Measurements from ENCODE around the gene TBC1D24.

DNA sequence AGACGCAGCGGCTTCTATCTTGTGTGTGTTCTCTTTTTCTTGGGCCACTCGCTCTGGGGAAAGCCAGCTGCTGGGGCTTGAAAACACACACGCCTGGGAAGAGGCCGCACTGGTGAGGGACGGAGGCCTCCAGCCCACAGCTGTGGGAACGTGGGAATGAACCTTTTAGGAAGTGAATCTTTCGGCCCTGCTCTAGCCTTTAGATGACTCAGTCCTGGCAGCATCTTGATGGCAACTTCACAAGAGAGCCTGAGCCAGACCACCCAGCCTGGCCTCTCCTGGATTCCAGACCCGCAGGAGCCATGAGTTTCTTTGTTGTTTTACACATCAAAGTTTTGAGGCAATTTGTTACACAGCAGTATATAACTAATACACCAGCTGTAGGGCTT, 60.7 kb downstream of the TBC1D24 start:
- TF ChIP-seq CTCF (IDR thresholded peaks at IDR 0.05) (no peak), POLR2A (IDR thresholded peaks at IDR 0.05) (no peak)
